IMR-90 (cell line): ENCODE data around the gene LAMTOR4. TPM values are rescaled to one million over a fixed set of nuclear protein-coding genes. Genes with fewer than 3 reads are reported as not detected.

Source experiments
- ATAC-seq: fragments of 200-7000 bp; cut with Tn5 transposase; 2 replicates; pipeline ENCODE4 v1.9.1; 2020; ENCODE audit warnings: low read depth, mild to moderate bottlenecking, moderate library complexity
- BruUV-seq: library from RNA; stranded (reverse); fragments of 400-500 nt; replicated peaks from 2 replicates; lab custom pipeline; 2021; lab: Mats Ljungman, UMichigan
- CTCF ChIA-PET: fragments of 300-600 bp; formaldehyde crosslinking; extraction: SDS; loops from one replicate; lab custom pipeline; 2021; ENCODE audit warnings: antibody characterized with exemption; lab: Yijun Ruan, JAX
- POLR2A ChIA-PET: fragments of 300-600 bp; sonication (Branson Sonifier 250); formaldehyde crosslinking; loops from one replicate; lab custom pipeline; 2022; ENCODE audit warnings: antibody characterized with exemption; ENCODE audit not compliant: unreplicated experiment; lab: Charles Lee
- DNase-seq: peaks from one replicate; pipeline ENCODE4 v3.0.0; 2013
- H2AFZ ChIP-seq: replicated peaks from 2 replicates; pipeline ENCODE3; 2013; ENCODE audit warnings: low read length, mild to moderate bottlenecking; ENCODE audit not compliant: poor library complexity
- H2AK5ac ChIP-seq: 2 replicates; pipeline ENCODE4 v1.6.1; 2013; ENCODE audit warnings: low read depth, low read length, inconsistent platforms
- H2AK9ac ChIP-seq: replicated peaks from 2 replicates; pipeline ENCODE3; 2013; ENCODE audit warnings: mild to moderate bottlenecking, low read depth, low read length, moderate library complexity; ENCODE audit not compliant: poor library complexity
- H2BK120ac ChIP-seq: 2 replicates; pipeline ENCODE4 v1.6.1; 2013; ENCODE audit warnings: low read depth, low read length, inconsistent platforms
- H2BK15ac ChIP-seq: 3 replicates; pipeline ENCODE4 v1.6.1; 2013; ENCODE audit warnings: low read depth, low read length, inconsistent platforms
- H2BK20ac ChIP-seq: 2 replicates; pipeline ENCODE4 v1.6.1; 2013; ENCODE audit warnings: low read depth, mild to moderate bottlenecking, inconsistent platforms, low read length, moderate library complexity
- H2BK5ac ChIP-seq: 2 replicates; pipeline ENCODE4 v1.6.1; 2013; ENCODE audit warnings: mild to moderate bottlenecking, low read depth, low read length, inconsistent platforms; ENCODE audit not compliant: poor library complexity, severe bottlenecking
- H3K14ac ChIP-seq: replicated peaks from 2 replicates; pipeline ENCODE4 v1.6.1; 2013; ENCODE audit warnings: low read depth, low read length, inconsistent platforms
- H3K18ac ChIP-seq: 2 replicates; pipeline ENCODE4 v1.6.1; 2013; ENCODE audit warnings: low read depth, low read length, control low read depth
- H3K23ac ChIP-seq: 2 replicates; pipeline ENCODE4 v1.6.1; 2013; ENCODE audit warnings: low read depth, low read length, inconsistent platforms
- H3K27ac ChIP-seq: 2 replicates; pipeline ENCODE4 v1.5.1; 2013; ENCODE audit warnings: mild to moderate bottlenecking, control low read depth, low read length; ENCODE audit not compliant: insufficient read depth
- H3K27me3 ChIP-seq: 2 replicates; pipeline ENCODE4 v1.6.1; 2013; ENCODE audit warnings: low read length; ENCODE audit not compliant: control insufficient read depth, insufficient read depth
- H3K36me3 ChIP-seq: 2 replicates; pipeline ENCODE4 v1.6.1; 2013; ENCODE audit warnings: low read length, mixed read lengths; ENCODE audit not compliant: control insufficient read depth, insufficient read depth
- H3K4ac ChIP-seq: 2 replicates; pipeline ENCODE4 v1.6.1; 2013; ENCODE audit warnings: low read depth, low read length, inconsistent platforms
- H3K4me1 ChIP-seq: 2 replicates; pipeline ENCODE4 v1.6.1; 2013; ENCODE audit warnings: low read length, mixed read lengths; ENCODE audit not compliant: control insufficient read depth, insufficient read depth
- H3K4me2 ChIP-seq: 2 replicates; pipeline ENCODE4 v1.6.1; 2013; ENCODE audit warnings: low read depth, mild to moderate bottlenecking, control low read depth, low read length, moderate library complexity
- H3K4me3 ChIP-seq: 2 replicates; pipeline ENCODE4 v1.5.1; 2013; ENCODE audit warnings: low read depth, mild to moderate bottlenecking, control low read depth, low read length, moderate library complexity; ENCODE audit not compliant: insufficient read depth
- H3K56ac ChIP-seq: 2 replicates; pipeline ENCODE4 v1.6.1; 2013; ENCODE audit warnings: low read length, inconsistent platforms; ENCODE audit not compliant: insufficient read depth; ENCODE audit errors: extremely low read depth
- H3K79me1 ChIP-seq, 2 experiments: 2 replicates each; pipeline ENCODE4 v1.6.1; 2013; ENCODE audit warnings: low read length in 2 of 2, inconsistent platforms in 1 of 2, low read depth in 1 of 2
- H3K9ac ChIP-seq: 2 replicates; pipeline ENCODE4 v1.6.1; 2013; ENCODE audit warnings: low read depth, low read length, control low read depth
- H3K9me1 ChIP-seq: 2 replicates; pipeline ENCODE4 v1.6.1; 2013; ENCODE audit warnings: low read length, inconsistent platforms; ENCODE audit not compliant: insufficient read depth
- H3K9me3 ChIP-seq: 2 replicates; pipeline ENCODE4 v1.6.1; 2013; ENCODE audit warnings: low read length; ENCODE audit not compliant: control insufficient read depth, insufficient read depth
- H4K20me1 ChIP-seq: 2 replicates; pipeline ENCODE4 v1.6.1; 2013; ENCODE audit warnings: low read length, inconsistent platforms; ENCODE audit not compliant: insufficient read depth
- H4K5ac ChIP-seq: 2 replicates; pipeline ENCODE4 v1.6.1; 2013; ENCODE audit warnings: mild to moderate bottlenecking, low read depth, low read length, control low read depth
- H4K8ac ChIP-seq, 2 experiments: 2 replicates each; pipeline ENCODE4 v1.6.1; 2013; ENCODE audit warnings: low read depth in 2 of 2, low read length in 2 of 2, control low read depth in 1 of 2, inconsistent platforms in 1 of 2
- H4K91ac ChIP-seq: 2 replicates; pipeline ENCODE4 v1.6.1; 2013; ENCODE audit warnings: low read depth, low read length, inconsistent platforms; ENCODE audit not compliant: insufficient read depth
- BHLHE40 ChIP-seq: fragments of 150-350 bp; IDR thresholded peaks from 2 replicates; pipeline ENCODE4 v1.6.1; 2016; ENCODE audit warnings: mild to moderate bottlenecking, low read depth, low read length
- CEBPB ChIP-seq: IDR thresholded peaks from 2 replicates; pipeline ENCODE4 v1.6.1; 2012; ENCODE audit warnings: low read depth, low read length, improper control_type of control experiment
- CHD1 ChIP-seq: IDR thresholded peaks from 2 replicates; pipeline ENCODE4 v1.6.1; 2012; ENCODE audit warnings: low read depth, low read length, improper control_type of control experiment
- ELK1 ChIP-seq: fragments of 150-350 bp; IDR thresholded peaks from 2 replicates; pipeline ENCODE4 v1.6.1; 2016; ENCODE audit warnings: low read depth, mild to moderate bottlenecking, low read length, moderate library complexity, borderline replicate concordance
- FOS ChIP-seq: fragments of 150-350 bp; IDR thresholded peaks from 2 replicates; pipeline ENCODE4 v1.6.1; 2016; ENCODE audit warnings: low read depth, low read length
- MAFK ChIP-seq: IDR thresholded peaks from 2 replicates; pipeline ENCODE4 v1.6.1; 2012; ENCODE audit warnings: low read depth, low read length, improper control_type of control experiment
- MAZ ChIP-seq: IDR thresholded peaks from 2 replicates; pipeline ENCODE4 v1.6.1; 2012; ENCODE audit warnings: low read depth, mild to moderate bottlenecking, low read length, improper control_type of control experiment, moderate library complexity, borderline replicate concordance
- MXI1 ChIP-seq: IDR thresholded peaks from 2 replicates; pipeline ENCODE4 v1.6.1; 2012; ENCODE audit warnings: low read depth, mild to moderate bottlenecking, low read length, moderate library complexity, borderline replicate concordance
- NFE2L2 ChIP-seq: fragments of 150-350 bp; IDR thresholded peaks from 2 replicates; pipeline ENCODE4 v1.6.1; 2016; ENCODE audit warnings: low read depth, mild to moderate bottlenecking, low read length
- POLR2A ChIP-seq: IDR thresholded peaks from 2 replicates; pipeline ENCODE4 v1.6.1; 2012; ENCODE audit warnings: mild to moderate bottlenecking, low read depth, low read length
- RAD21 ChIP-seq: IDR thresholded peaks from 2 replicates; pipeline ENCODE4 v1.6.1; 2012; ENCODE audit warnings: low read length, improper control_type of control experiment
- RCOR1 ChIP-seq: IDR thresholded peaks from 2 replicates; pipeline ENCODE4 v1.6.1; 2012; ENCODE audit warnings: mild to moderate bottlenecking, low read length, improper control_type of control experiment; ENCODE audit not compliant: insufficient replicate concordance
- RFX5 ChIP-seq: IDR thresholded peaks from 2 replicates; pipeline ENCODE4 v1.8.0; 2012; ENCODE audit warnings: low read depth, mild to moderate bottlenecking, low read length, moderate library complexity
- SMC3 ChIP-seq: fragments of 150-350 bp; IDR thresholded peaks from 2 replicates; pipeline ENCODE4 v1.6.1; 2016; ENCODE audit warnings: low read depth, mild to moderate bottlenecking, antibody characterized with exemption, low read length, moderate library complexity
- USF2 ChIP-seq: fragments of 150-350 bp; IDR thresholded peaks from 2 replicates; pipeline ENCODE4 v1.6.1; 2017; ENCODE audit warnings: mild to moderate bottlenecking, antibody characterized with exemption, low read length, low read depth
- WGBS, 2 experiments: methylation state at CpG; one replicate each; pipeline versions ENCODE4 v1.1.5 to v1.1.7; 2013; ENCODE audit warnings: missing lambda C conversion rate in 2 of 2; ENCODE audit not compliant: insufficient read length in 1 of 2; ENCODE audit errors: extremely low coverage in 2 of 2; 5-methylcytosine and 5-hydroxymethylcytosine counted together
- dilution Hi-C: fragments of 300-500 bp; cut with HindIII; formaldehyde crosslinking; loops from one replicate; pipeline ENCODE4 v1.14.3; 2018; ENCODE audit warnings: low sequenced_read_pairs; ENCODE audit not compliant: unreplicated experiment
- in situ Hi-C: fragments of 300-500 bp; cut with MboI; formaldehyde crosslinking; loops from 3 replicates; pipeline ENCODE4 v1.14.3; 2019; ENCODE audit warnings: low sequenced_read_pairs, inconsistent platforms, mixed read lengths
- intact Hi-C: fragments of 100-400 bp; cut with micrococcal nuclease; formaldehyde crosslinking; loops from 2 replicates; pipeline ENCODE4 v1.10.0; 2022
- polyA plus RNA-seq, 3 experiments: library from polyadenylated mRNA; depleted of rRNA; stranded (reverse); fragments of >200 nt; gene quantifications; 2 replicates each; pipeline ENCODE4 v1.2.3, GENCODE V29; 2012; ENCODE audit warnings: low replicate concordance in 1 of 3
- total RNA-seq: library from RNA; depleted of rRNA; stranded (reverse); fragments of >200 nt; gene quantifications from 2 replicates; pipeline ENCODE4 v1.2.3, GENCODE V29; 2012
- TF ChIP-seq, protein P1 (sequence below): conservative IDR thresholded peaks from 2 replicates; pipeline ENCODE4 v1.5.1; 2012; ENCODE audit warnings: mild to moderate bottlenecking, low read depth, low read length, improper control_type of control experiment

LAMTOR4 gene
- total and polyA plus RNA-seq, 2 of the 4 experiments (the other 2 are of a cell fraction): 134 to 268 TPM

- intact Hi-C loops: no loop called here
- Histone ChIP-seq H3K56ac (no peak overlapping the region), H4K20me1 (no peaks in the 10 kb centered on the region; the same call in 1 of the 2 replicates), H2BK120ac (no peak overlapping the region), H3K27ac (no peak overlapping the region), H4K8ac (no peak overlapping the region), H3K23ac (no peak overlapping the region), H2AK5ac (no peak overlapping the region), H3K79me1 (peaks cover 0 to 18% of the 10 kb centered on the region in 2 experiments; a peak in 1 of 4 replicates), H2AFZ (no peak overlapping the region), H3K4me2 (no peak overlapping the region), H3K4me3 (no peak overlapping the region), H2AK9ac (no peak overlapping the region), H3K9me1 (no peaks in the 10 kb centered on the region), H4K91ac (no peak overlapping the region), H3K36me3 (peaks cover 59% of the 10 kb centered on the region), H3K4ac (no peak overlapping the region), H3K9ac (no peak overlapping the region), H4K5ac (no peak overlapping the region), H2BK20ac (no peak overlapping the region), H2BK15ac (no peak overlapping the region), H3K4me1 (no peaks in the 10 kb centered on the region), H3K9me3 (no peaks in the 10 kb centered on the region), H3K14ac (no peak overlapping the region), H2BK5ac (no peak overlapping the region), H3K18ac (no peak overlapping the region), H3K27me3 (no peaks in the 10 kb centered on the region)
- ATAC-seq: no peak
- no TSS peak for BruUV-seq
- TF ChIP-seq RAD21 (no peak), MAZ (no peak), CHD1 (no peak), FOS (no peak), RFX5 (no peak), SMC3 (no peak), MAFK (no peak), NFE2L2 (no peak), RCOR1 (no peak), BHLHE40 (no peak), CEBPB (no peak), ELK1 (no peak), POLR2A (no peak), USF2 (no peak), MXI1 (no peak)
- TF ChIP-seq, protein P1, sequence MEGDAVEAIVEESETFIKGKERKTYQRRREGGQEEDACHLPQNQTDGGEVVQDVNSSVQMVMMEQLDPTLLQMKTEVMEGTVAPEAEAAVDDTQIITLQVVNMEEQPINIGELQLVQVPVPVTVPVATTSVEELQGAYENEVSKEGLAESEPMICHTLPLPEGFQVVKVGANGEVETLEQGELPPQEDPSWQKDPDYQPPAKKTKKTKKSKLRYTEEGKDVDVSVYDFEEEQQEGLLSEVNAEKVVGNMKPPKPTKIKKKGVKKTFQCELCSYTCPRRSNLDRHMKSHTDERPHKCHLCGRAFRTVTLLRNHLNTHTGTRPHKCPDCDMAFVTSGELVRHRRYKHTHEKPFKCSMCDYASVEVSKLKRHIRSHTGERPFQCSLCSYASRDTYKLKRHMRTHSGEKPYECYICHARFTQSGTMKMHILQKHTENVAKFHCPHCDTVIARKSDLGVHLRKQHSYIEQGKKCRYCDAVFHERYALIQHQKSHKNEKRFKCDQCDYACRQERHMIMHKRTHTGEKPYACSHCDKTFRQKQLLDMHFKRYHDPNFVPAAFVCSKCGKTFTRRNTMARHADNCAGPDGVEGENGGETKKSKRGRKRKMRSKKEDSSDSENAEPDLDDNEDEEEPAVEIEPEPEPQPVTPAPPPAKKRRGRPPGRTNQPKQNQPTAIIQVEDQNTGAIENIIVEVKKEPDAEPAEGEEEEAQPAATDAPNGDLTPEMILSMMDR: no peak
- CTCF ChIA-PET: interaction anchor here (0.5 kb wide), 1 partner anchor 19 kb away, joined by 3 read pairs; no protein-coding TSS in a partner anchor
- POLR2A ChIA-PET: interaction anchor here (0.6 kb wide), 1 partner anchor 22 kb away, joined by 8 read pairs; no protein-coding TSS in a partner anchor
- dilution Hi-C loops: no loop called here
- DNase-seq: no peak
- in situ Hi-C loops: no loop called here
- no CpG with 5 or more reads among the region's 13 CpGs for WGBS, 2 experiments
These were observed 36.8 kb upstream of the LAMTOR4 start for GRCh38 chr7:100111914-100112313.
